Endothelial cell of umbilical vein (primary cell): Measurements from ENCODE around the gene INTS6.

Experiments
- EZH2 ChIP-seq: IDR thresholded peaks from 2 replicates; pipeline ENCODE4 v1.6.1; 2012; ENCODE audit warnings: borderline replicate concordance, low read depth, mild to moderate bottlenecking, moderate library complexity, low read length, inconsistent platforms; ENCODE audit not compliant: severe bottlenecking
- POLR2A ChIP-seq: IDR thresholded peaks from 2 replicates; pipeline ENCODE4 v1.6.1; 2012; ENCODE audit warnings: low read depth, mild to moderate bottlenecking, control low read depth, low read length

DNA sequence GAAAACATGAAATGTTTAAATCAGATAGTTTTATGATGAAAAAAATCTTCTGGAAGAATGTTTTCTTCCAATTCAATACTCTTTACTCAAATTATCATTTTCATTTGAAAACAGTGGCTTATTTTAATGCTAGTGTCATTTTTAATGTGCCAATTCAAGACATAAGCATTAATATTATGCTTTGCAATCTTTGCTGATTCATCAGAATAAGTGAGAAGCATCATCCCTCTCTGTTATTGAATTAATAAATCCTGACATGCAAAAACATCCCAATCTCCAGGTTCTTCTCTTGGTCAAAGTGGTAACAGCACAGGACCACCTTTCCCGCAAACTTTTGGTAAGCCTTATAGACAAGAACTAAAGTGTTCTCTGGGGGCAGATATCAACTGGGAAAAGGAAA, 3.8 kb downstream of the INTS6 start:
- TF ChIP-seq POLR2A = no peak
- no peak for TF ChIP-seq EZH2
